Measurements from ENCODE around the gene TCOF1.

The TCOF1 gene

GRCh38 chr5:150310246-150310645 lies 47.3 kb upstream of the TCOF1 start:
- ATAC-seq: no peak
- no peak for TF ChIP-seq GLIS3 (CRISPR knock-in tag; IDR thresholded peaks at IDR 0.05)
- no peak for TF ChIP-seq ZFP3 (CRISPR knock-in tag; IDR thresholded peaks at IDR 0.05)
- no peak for TF ChIP-seq ZNF8 (CRISPR knock-in tag; IDR thresholded peaks at IDR 0.05)
- TF ChIP-seq CREB5 (CRISPR knock-in tag; IDR thresholded peaks at IDR 0.05; ENCODE audit: low read depth): no peak
- TF ChIP-seq PPARA (CRISPR knock-in tag; IDR thresholded peaks at IDR 0.05; ENCODE audit: borderline replicate concordance): no peak
- no peak for TF ChIP-seq OSR1 (CRISPR knock-in tag; IDR thresholded peaks at IDR 0.05)
- TF ChIP-seq CSRNP3 (CRISPR knock-in tag; IDR thresholded peaks at IDR 0.05): no peak
- TF ChIP-seq ZNF70 (CRISPR knock-in tag; IDR thresholded peaks at IDR 0.05): no peak
- no peak for TF ChIP-seq RARB (CRISPR knock-in tag; IDR thresholded peaks at IDR 0.05)
- no peak for TF ChIP-seq ZFP30 (CRISPR knock-in tag; IDR thresholded peaks at IDR 0.05)
- no peak for TF ChIP-seq ESRRG (CRISPR knock-in tag; IDR thresholded peaks at IDR 0.05)
- TF ChIP-seq BACH2 (CRISPR knock-in tag; IDR thresholded peaks at IDR 0.05; ENCODE audit: borderline replicate concordance): no peak
- no peak for TF ChIP-seq TSHZ2 (CRISPR knock-in tag; IDR thresholded peaks at IDR 0.05)
- TF ChIP-seq ZC3H10 (CRISPR knock-in tag; IDR thresholded peaks at IDR 0.05): no peak
- no peak for TF ChIP-seq ARNTL (CRISPR knock-in tag; IDR thresholded peaks at IDR 0.05; ENCODE audit: borderline replicate concordance, low read depth)
- TF ChIP-seq PATZ1 (CRISPR knock-in tag; IDR thresholded peaks at IDR 0.05; ENCODE audit: borderline replicate concordance): no peak
- no peak for TF ChIP-seq CSDC2 (CRISPR knock-in tag; IDR thresholded peaks at IDR 0.05)
- TF ChIP-seq ISL1 (CRISPR knock-in tag; IDR thresholded peaks at IDR 0.05): no peak
- no peak for TF ChIP-seq SNAI2 (CRISPR knock-in tag; IDR thresholded peaks at IDR 0.05)

- no peak for ATAC-seq
- TF ChIP-seq PATZ1 (CRISPR knock-in tag; IDR thresholded peaks at IDR 0.05; ENCODE audit: borderline replicate concordance): no peak
- no peak for TF ChIP-seq ZNF565 (CRISPR knock-in tag; conservative IDR thresholded peaks at IDR 0.05; ENCODE audit: low read depth)
- no peak for TF ChIP-seq TOX (CRISPR knock-in tag; IDR thresholded peaks at IDR 0.05; ENCODE audit: borderline replicate concordance)
- TF ChIP-seq TCF4 (CRISPR knock-in tag; IDR thresholded peaks at IDR 0.05; ENCODE audit: borderline replicate concordance): no peak
These were observed 46.3 kb upstream of the TCOF1 start for GRCh38 chr5:150311015-150311692.

- ATAC-seq: no peak
- TF ChIP-seq CSDC2 (CRISPR knock-in tag; IDR thresholded peaks at IDR 0.05): no peak
- TF ChIP-seq PPARA (CRISPR knock-in tag; IDR thresholded peaks at IDR 0.05; ENCODE audit: borderline replicate concordance): no peak
- TF ChIP-seq ZFP3 (CRISPR knock-in tag; IDR thresholded peaks at IDR 0.05): no peak
- TF ChIP-seq CREB5 (CRISPR knock-in tag; IDR thresholded peaks at IDR 0.05; ENCODE audit: low read depth): no peak
- TF ChIP-seq ZC3H10 (CRISPR knock-in tag; IDR thresholded peaks at IDR 0.05): no peak
- no peak for TF ChIP-seq ESRRG (CRISPR knock-in tag; IDR thresholded peaks at IDR 0.05)
- TF ChIP-seq TSHZ2 (CRISPR knock-in tag; IDR thresholded peaks at IDR 0.05): no peak
- TF ChIP-seq ISL1 (CRISPR knock-in tag; IDR thresholded peaks at IDR 0.05): no peak
- no peak for TF ChIP-seq ZNF70 (CRISPR knock-in tag; IDR thresholded peaks at IDR 0.05)
- TF ChIP-seq OSR1 (CRISPR knock-in tag; IDR thresholded peaks at IDR 0.05): no peak
- TF ChIP-seq CSRNP3 (CRISPR knock-in tag; IDR thresholded peaks at IDR 0.05): no peak
These were observed 45.0 kb upstream of the TCOF1 start for GRCh38 chr5:150312518-150312917.
